ENCODE results near the gene MLST8.

The MLST8 gene

GRCh38 chr16:2173916-2174315, 31.3 kb upstream of the MLST8 start:
- DNase-seq = no peak

GRCh38 chr16:2174396-2175131, 30.7 kb upstream of the MLST8 start:
- DNase-seq = no peak

GRCh38 chr16:2175454-2175853, 29.8 kb upstream of the MLST8 start:
- DNase-seq = no peak

- no peak for DNase-seq
Observed at GRCh38 chr16:2176047-2176446, 29.2 kb upstream of the MLST8 start.

- no peak for DNase-seq
Observed at GRCh38 chr16:2177101-2177500, 28.2 kb upstream of the MLST8 start.

DNA sequence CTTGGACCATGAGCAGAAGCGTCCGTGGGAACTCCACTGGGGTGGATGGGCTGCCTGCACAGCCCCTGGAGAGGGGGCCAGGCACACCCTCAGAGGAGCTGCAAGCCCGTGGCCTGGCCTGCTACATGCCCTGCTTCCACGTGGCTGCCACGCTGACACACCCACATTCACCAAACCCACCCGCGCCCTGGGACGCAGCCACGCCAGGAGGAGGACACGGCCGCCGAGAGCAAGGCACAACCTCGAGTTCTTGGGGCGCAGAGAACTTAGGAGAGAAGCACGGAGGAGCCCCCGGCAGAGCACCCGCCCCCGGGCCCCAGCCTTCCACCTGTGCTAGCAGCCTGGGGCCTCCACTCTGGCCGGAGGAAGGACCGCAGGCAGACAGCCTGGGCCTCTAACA, 27.7 kb upstream of the MLST8 start:
- no peak for DNase-seq

GRCh38 chr16:2178321-2179106, 26.7 kb upstream of the MLST8 start:
- DNase-seq = no peak

DNA sequence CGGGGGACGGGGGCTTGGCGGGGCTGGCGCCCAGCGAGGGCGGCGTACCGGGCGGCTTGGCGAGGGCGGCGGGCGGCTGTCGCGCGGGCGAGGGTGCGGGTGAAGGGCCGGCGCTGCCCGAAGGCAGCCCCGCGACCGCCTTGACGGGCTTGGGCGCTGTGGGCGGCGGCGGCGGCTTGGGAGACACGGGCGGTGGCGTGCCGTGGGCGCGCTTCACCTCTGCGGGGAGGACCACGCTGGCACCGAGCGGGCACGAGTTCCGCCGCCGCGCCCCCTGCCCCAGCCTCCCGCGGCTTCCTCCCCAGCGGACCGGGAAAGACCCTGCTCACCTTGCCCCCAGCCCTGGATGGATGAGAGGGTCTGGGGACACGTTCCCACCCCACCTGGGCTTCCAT, 26.1 kb upstream of the MLST8 start:
- no peak for DNase-seq

DNA sequence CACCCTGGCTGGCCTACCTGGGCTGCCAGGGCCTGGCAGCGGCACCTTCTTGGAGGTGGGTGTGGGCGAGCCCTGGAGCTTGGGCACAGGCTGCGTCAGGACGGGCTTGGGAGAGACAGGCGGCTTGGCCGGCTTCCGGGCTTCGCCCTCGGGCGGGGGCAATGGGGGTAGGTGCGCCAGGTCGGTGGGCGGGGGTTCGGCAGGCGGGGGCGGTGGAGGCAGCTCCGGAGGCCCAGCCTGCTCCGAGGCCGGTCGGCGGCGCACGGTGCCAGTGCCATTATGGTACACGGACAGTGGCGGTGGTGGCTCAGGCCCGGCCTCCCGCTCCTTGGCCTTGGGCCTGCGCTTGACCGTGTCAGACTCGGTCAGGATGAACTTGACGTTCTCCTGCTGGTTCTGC, 25.7 kb upstream of the MLST8 start:
- no peak for DNase-seq

DNA sequence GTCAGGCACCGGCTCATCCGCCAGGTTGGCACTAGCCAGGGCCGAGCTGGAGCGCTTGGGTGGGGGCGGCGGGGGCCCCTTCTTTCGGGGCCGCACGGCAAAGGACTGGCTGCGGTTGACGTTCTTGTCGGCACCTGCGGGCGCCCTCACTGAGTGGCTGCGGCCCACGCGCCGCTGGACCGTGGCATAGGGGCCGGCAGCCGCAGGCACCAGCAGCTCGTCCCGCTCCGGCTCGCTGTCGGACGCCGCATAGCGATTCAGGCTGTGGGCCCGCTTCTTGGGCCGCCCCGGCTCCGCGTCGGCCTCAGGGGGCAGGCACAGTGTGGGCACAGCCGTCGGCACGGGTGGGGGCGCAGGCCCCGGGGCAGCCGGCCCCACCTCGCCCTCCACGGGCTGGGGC, 24.8 kb upstream of the MLST8 start:
- no peak for DNase-seq

GRCh38 chr16:2180962-2181923, 24.0 kb upstream of the MLST8 start:
- no peak for DNase-seq

DNA sequence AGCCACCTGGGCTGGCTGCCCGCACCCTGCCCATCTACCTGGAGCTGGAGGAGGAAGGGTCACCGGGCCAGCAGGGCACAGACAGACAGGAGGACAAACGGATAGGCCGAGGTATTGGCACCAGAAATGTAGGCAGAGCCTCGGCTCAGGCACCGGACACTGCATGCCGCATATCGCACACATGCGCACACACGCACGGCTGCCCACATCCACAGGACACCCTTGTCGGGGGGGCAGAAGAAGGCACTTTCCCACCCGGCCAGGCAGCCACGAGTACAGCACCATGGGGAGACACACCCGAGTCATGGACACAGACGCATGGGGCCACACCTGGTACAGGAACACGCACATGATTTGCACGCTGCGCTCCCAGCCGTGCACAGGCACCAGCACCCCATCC, 23.3 kb upstream of the MLST8 start:
- DNase-seq = no peak

- DNase-seq = no peak
Observed at GRCh38 chr16:2183671-2184070, 21.6 kb upstream of the MLST8 start.

GRCh38 chr16:2184346-2184745, 20.9 kb upstream of the MLST8 start:
- no peak for DNase-seq

DNA sequence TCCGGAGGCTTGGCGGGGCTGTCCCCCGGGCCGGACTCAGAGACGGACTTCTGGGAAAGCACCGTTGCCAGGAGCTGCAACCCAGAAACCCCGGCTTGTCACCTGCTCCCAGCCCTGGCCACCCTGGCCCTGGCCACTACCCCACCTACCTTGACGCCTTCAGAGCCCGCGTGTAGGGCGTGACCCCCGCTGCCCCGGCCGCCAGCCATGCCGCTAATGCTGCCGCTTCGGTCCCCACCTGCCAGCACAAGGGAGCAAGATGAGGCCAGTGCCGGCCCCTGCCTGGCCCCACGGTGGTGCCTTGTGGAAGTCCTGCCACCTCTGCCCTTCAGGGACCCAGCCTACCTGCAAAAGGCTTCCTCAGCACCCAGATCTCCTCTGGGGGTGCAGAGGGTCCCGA, 20.3 kb upstream of the MLST8 start:
- no peak for DNase-seq

DNA sequence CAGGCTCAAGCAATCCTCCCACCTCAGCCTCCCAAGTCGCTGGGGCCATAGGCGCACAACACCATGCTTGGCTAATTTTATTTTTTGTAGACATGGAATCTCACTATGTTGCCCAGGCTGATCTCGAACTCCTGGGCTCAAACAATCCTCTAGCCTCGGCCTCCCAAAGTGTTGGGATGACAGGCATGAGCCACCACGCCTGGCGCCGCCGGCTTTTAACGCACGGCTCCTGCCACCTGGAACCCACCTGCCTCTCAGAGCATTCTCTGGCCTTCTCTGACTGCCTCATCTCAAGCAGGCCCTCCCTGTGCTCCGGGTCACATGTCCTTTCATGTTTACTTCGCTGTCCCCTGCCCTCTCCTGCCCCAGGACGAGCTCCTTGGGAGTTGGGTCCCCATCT, 19.2 kb upstream of the MLST8 start:
- no peak for DNase-seq

- DNase-seq = no peak
Observed at GRCh38 chr16:2186505-2186904, 18.7 kb upstream of the MLST8 start.

- DNase-seq = no peak
Observed at GRCh38 chr16:2187212-2187611, 18.0 kb upstream of the MLST8 start.

GRCh38 chr16:2188395-2188794, 16.9 kb upstream of the MLST8 start:
- no peak for DNase-seq

DNA sequence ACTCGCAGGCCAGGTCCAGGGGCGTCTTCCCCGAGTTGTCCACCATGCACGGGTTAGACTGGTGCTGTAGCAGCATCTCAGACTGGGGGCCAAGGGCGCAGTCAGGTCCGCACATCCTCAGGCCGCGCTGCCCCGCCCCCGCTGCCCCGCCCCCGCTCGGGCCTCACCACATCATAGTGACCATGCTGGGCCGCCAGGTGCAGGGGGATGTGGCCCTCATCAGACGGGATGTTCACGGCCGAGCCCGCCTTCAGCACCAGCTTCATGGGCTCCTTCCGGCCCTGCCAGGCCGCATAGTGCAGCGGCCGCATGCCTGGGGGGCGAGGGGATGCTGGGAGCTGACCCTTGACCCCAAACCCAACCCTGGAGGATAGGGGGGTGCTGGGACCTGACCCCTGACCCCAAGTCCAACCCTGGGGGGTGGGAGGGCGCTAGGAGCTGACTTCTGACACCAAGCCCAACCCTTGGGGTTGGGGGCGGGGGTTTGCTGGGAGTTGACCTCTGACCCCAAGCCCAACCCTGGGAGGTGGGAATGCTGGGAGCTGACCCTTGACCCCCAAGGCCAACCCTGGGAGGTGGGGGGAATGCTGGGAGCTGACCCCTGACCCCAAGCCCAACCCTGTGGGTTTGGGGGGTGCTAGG, 15.9 kb upstream of the MLST8 start:
- no peak for DNase-seq

GRCh38 chr16:2190002-2190658, 15.1 kb upstream of the MLST8 start:
- DNase-seq = no peak

Measured in kidney glomerular epithelial cell (primary cell).